GM21423 (cell line): Measurements from ENCODE around the gene DERL2.

Experiments
- ATAC-seq: cut with Tn5 transposase; IDR thresholded peaks from one replicate; pipeline ENCODE4 v1.9.1; 2021; ENCODE audit warnings: mild to moderate bottlenecking, moderate library complexity; ENCODE audit not compliant: unreplicated experiment

The DERL2 gene

GRCh38 chr17:5502552-5502951 is 16.6 kb upstream of the DERL2 start:
- ATAC-seq: no peak

DNA sequence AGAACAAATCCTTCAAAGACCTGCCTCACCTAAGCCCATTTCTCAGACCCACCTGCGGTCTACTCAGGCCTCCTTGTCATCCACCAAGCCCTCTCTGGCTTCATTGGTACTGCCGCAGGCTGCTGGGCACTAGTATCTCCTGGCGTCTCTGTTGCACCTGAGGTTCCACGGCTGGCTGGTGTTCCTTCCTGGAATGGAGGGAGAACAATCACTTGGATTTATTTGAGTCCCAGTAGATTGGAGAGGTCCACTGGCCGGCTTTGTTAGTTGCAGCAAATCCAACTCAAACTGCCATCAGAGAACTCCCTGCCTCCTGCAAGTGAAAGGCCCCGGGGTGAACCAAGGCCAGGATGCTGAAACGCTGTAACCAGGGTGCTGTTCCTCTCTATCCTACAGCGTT is 15.7 kb upstream of the DERL2 start:
- ATAC-seq: no peak

GRCh38 chr17:5500589-5501391 is 14.8 kb upstream of the DERL2 start:
- ATAC-seq: no peak

DNA sequence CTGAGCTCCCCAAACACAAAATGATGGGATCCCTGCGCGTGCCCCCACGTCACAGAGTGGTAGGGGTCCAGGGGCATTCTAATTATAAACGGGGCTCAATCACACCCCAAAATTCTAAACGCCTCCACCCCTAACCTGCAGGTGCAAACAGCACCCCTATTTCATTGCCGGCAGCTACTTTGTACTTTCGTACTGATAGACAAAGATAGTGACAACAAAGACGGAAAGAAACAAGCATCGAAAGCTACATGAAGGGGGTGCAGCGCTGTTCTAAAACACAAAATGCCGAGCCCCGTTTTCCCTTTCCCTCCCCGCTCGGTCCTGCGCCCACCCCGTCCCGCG is 14.2 kb upstream of the DERL2 start:
- ATAC-seq: no peak

DNA sequence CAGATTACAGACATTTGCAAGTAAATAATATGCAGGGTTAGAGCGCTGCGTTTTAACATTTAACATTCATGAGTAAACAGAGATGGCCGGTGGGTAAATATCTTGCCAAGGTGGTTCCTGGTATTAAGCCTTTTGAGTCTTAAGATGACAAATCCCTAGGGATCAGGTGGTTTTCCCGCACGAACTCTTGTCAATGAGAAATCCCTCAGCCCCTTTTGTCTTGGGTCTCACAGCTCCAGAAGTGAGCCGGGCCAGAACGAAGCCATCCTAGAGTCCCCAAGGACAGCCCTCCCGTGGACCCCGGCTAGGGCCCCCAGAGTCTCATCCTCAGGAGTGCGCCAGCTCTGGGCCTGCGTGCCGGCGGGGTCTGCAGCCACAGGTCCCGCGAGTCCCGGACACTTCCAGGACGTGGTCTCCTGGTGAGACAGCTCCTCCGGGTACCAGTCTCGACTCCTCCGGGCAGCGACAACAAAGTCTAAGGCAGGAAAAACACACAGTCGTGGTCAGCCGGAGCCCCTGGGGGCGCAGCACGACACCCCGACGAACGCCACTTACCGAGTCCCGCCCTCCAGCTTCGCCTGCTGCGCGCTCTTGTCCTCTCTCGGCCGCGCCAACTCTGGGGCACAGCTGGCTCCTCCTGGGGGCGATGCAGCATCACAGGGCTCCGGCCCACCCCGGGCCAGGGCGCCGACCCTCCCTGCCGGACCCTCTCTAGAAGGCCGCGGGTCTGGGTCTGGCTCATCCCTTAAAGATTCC is 13.7 kb upstream of the DERL2 start:
- ATAC-seq: no peak

GRCh38 chr17:5492970-5493369 is 7.0 kb upstream of the DERL2 start:
- no peak for ATAC-seq

- ATAC-seq: no peak
Measured at GRCh38 chr17:5488752-5489151, 2.8 kb upstream of the DERL2 start.

DNA sequence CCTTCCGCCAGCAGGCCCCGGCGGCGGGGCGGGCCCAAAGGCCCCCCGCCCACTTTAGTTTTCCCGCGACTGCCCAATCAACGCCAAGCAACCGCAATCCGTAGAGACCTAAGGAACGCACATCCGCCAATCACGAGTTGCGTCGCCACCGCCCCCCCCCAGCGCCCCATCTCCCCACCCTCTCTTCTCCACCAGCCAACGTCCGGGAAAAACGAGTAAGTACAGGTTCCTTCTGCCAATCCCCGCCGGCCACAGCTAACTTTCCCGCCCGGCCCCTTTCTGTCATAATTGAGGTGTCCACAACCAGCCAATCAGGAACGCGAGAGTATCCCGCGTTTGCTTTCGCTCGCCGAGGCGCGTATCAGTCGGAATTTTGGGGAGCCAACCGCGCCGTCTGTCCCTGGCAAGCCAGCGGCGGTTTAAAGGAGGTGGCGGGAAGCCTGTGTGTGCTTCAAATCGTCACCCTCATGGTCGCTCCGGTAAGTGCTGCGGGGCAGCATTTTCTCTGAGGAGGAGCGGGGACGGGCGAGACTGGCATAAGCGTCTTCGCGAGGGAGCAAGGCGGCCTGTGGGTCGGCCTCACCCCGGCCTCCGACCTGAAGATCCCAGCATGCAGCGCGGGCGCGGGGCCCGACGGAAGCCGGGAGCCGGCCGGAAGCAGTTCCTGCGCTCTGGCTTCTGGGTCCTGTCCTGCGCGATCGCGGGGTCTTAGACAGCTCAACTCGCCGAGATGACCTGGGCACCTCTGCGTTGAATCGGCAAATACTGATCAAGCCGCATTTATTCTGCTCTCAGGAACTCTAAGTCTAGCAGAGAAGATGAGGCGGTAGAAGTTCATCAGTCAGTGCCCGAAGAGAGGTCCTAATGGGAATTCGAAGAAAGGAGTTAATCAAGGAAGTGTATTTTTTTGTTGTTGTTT is 487 bp upstream of the DERL2 start, which contains the start of gene MIS12:
TSS of gene MIS12 (plus strand) at position 361 of the 919 bp plus-strand sequence. CDS start 2,297 bp downstream, outside the sequence.
- peak; percentile 85 for ATAC-seq

DNA sequence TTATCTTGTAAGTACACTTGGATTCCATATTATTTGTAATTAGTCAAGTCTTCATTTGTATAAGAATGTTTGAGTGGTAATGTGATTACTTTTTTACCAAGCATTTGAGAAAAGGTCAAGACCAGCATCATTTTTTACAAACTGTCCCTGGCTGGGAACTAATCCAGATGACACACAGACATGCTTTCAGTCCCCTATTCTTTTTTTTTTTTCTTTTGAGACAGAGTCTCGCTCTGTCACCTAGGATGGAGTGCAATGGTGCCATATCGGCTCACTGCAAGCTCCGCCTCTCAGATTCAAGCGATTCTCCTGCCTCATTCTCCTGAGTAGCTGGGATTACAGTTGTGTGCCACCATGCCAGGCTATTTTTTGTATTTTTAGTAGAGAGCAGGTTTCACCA is 4.5 kb downstream of the DERL2 start:
- no peak for ATAC-seq

- no peak for ATAC-seq
Measured at GRCh38 chr17:5480962-5481361, 5.0 kb downstream of the DERL2 start.

DNA sequence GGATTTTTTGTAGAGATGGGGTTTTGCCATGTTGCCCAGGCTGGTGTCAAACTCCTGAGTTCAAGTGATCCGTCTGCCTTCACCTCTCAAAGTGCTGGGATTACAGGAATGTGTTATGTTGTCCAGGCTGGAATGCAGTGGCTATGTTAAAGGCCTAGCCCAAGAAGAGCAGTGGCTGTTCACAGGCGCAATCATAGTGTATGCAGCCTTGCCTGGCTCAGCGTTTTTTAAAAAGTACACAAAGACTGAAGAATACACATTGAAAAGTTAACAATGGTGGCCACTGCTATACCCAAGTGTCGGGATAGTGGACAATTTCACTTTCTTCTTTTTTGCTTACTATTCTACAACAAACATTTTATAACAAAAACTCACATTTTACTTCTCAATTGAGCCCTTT is 7.0 kb downstream of the DERL2 start:
- no peak for ATAC-seq

GRCh38 chr17:5473906-5474305 is 12.1 kb downstream of the DERL2 start:
- no peak for ATAC-seq

- no peak for ATAC-seq
Measured at GRCh38 chr17:5472511-5472910, 13.5 kb downstream of the DERL2 start.

GRCh38 chr17:5468075-5468473 is 17.9 kb downstream of the DERL2 start:
- peak; percentile 14 for ATAC-seq

GRCh38 chr17:5467416-5467815 is 18.6 kb downstream of the DERL2 start:
- ATAC-seq: no peak

- ATAC-seq: no peak
Measured at GRCh38 chr17:5466295-5466694, 19.7 kb downstream of the DERL2 start.

- no peak for ATAC-seq
Measured at GRCh38 chr17:5464717-5465507, 21.1 kb downstream of the DERL2 start.

DNA sequence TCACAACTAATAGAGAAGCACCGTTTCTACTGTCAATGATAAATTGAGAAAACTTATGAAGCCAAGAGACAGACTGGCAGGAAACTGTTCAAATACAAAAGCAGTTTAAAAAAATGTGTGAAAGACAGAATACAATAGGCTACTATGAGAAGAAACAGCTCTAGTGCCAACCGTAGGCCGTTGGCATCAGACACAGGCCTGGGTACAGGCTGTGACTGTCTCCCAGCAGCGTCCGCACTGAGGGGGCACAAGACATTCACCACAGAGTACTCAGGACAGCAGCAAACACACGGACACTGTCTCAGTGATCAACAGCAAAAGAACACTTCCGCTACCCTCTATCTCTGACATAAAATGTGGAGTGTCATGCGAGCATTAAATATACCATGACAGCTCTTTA is 39.2 kb downstream of the DERL2 start:
- ATAC-seq: no peak

DNA sequence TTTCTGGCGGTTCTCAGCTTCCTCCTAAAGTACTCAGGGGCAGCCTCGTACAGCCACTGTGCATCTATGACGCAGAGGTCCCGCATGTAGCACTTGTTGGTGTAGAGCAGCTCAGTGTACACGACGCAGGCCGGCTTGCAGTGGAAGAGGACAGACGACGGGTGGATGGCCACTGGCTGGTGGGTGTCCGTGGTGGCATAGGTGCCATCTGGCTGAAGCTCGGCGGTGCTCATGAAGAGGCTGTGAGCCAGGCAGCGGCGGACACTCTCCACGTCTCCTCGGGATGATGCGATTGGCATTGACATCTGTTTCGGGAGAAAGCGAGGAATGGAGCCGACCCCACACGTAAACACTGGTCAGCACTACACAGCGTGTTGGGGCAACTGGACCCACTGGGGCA is 41.8 kb downstream of the DERL2 start:
- ATAC-seq: no peak

- no peak for ATAC-seq
Measured at GRCh38 chr17:5443728-5444127, 42.2 kb downstream of the DERL2 start.

DNA sequence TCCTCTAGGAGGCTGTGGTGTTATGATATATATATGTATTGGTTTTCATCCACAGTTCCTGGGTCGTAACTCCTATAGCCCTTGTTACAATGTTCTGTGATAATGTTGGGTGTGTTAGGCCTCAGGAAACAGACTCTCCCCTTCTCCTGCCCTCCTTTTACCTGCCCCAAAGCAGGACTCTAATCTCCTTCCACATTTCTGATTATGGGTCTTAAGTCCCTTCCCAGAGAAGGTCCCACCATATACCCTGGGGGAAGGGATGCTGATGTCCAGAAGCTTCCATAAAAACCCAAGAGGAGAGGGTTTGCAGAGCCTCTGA is 46.6 kb downstream of the DERL2 start:
- ATAC-seq: no peak
